Breast epithelium (tissue), 4 donors: ENCODE data around the gene ZNF135. TPM values are rescaled to one million over a fixed set of nuclear protein-coding genes. Genes with fewer than 3 reads are reported as not detected.
A peak's percentile ranks its signal among the peaks of the same experiment; 100 is the strongest.

Experiments
- DNase-seq, 2 donors: peaks; one replicate each; pipeline ENCODE4 v3.0.0-alpha.2; 2019; ENCODE audit warnings: low spot score in 2 of 2
- H3K27ac ChIP-seq, 2 donors: fragments of 200-600 bp; sonication (generic) in 1 of 2; one replicate each; pipeline ENCODE4 v1.5.1; 2016 to 2019; ENCODE audit warnings: mild to moderate bottlenecking in 1 of 2
- H3K27me3 ChIP-seq, 2 donors: fragments of 200-600 bp; sonication (generic) in 1 of 2; one replicate each; pipeline versions ENCODE4 v1.5.1 to v1.6.0; 2017 to 2019; ENCODE audit warnings: control low read depth in 1 of 2, mild to moderate bottlenecking in 1 of 2
- H3K36me3 ChIP-seq: fragments of 200-600 bp; one replicate; pipeline ENCODE4 v1.5.1; 2019
- H3K4me1 ChIP-seq, 2 donors: fragments of 200-600 bp; sonication (generic); one replicate each; pipeline ENCODE4 v1.5.1; 2016 to 2019; ENCODE audit warnings: control low read depth in 1 of 2
- H3K4me3 ChIP-seq, 3 donors: fragments of 200-600 bp; sonication (generic); 1 replicate in 2 of 3; 2 replicates in 1 of 3; pipeline ENCODE4 v1.5.1; 2016 to 2019; ENCODE audit warnings: mild to moderate bottlenecking in 3 of 3, moderate library complexity in 2 of 3
- H3K9me3 ChIP-seq, 2 donors: fragments of 200-600 bp; sonication (generic) in 1 of 2; one replicate each; pipeline ENCODE4 v1.5.1; 2016 to 2019; ENCODE audit warnings: control low read depth in 1 of 2
- POLR2A ChIP-seq: fragments of 450-650 bp; IDR thresholded peaks from one replicate; pipeline ENCODE4 v1.6.1; 2016; ENCODE audit warnings: antibody characterized with exemption, mild to moderate bottlenecking, moderate library complexity
- POLR2AphosphoS5 ChIP-seq, 3 donors: sonication (generic); formaldehyde crosslinking; IDR thresholded peaks; one replicate each; pipeline ENCODE4 v1.6.1; 2017; ENCODE audit warnings: antibody characterized with exemption in 3 of 3
- intact Hi-C: fragments of 100-400 bp; cut with DNase I; formaldehyde crosslinking; loops from one replicate; pipeline ENCODE4 v1.15.1; 2023; ENCODE audit warnings: low total_unique reads
- total RNA-seq, 3 donors: library from RNA; depleted of rRNA; stranded (reverse); fragments of >200 nt; gene quantifications; one replicate each; pipeline ENCODE4 v1.1.0, GENCODE V29; 2016
- TF ChIP-seq, protein P1 (sequence below), 3 donors: fragments of 450-650 bp; IDR thresholded peaks; one replicate each; pipeline ENCODE4 v1.5.1; 2016 to 2017; ENCODE audit warnings: antibody characterized with exemption in 3 of 3, mild to moderate bottlenecking in 3 of 3, moderate library complexity in 3 of 3

The ZNF135 gene
- total RNA-seq, 3 donors from 2014 or later, result 7.5 to 16.2 (median 14.4) TPM

DNA sequence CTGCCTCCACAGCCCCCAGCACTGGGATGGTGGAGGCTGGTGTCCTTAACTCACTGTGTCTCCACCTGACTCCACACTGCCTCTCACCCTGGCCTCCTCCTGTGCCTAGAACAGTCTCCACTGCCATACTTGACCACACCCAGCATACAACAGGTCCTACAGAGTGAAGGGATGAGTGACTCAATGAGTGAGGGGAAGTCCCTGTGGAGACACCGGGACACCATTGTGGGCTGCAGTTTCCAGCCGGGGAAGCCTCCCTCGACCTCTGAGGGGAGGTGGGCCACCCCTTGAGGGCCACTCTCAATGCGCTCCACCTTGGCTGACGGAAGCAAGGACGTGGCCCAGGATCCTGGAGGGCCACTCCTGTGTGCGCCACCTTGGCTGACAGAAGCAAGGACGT is 2.8 kb upstream of the ZNF135 start:
- Histone ChIP-seq H3K27ac (no peak overlapping the region), H3K9me3 (peaks cover 8 to 48% of the 10 kb centered on the region in 2 donors), H3K27me3 (no peaks in the 10 kb centered on the region), H3K4me1 (no peaks in the 10 kb centered on the region), H3K4me3 (no peak overlapping the region), H3K36me3 (no peaks in the 10 kb centered on the region)
- intact Hi-C loops, result no loop called here
- DNase-seq, result no peak
- TF ChIP-seq POLR2AphosphoS5 (IDR thresholded peaks at IDR 0.05) (no peak), POLR2A (no peak)
- TF ChIP-seq, protein P1, sequence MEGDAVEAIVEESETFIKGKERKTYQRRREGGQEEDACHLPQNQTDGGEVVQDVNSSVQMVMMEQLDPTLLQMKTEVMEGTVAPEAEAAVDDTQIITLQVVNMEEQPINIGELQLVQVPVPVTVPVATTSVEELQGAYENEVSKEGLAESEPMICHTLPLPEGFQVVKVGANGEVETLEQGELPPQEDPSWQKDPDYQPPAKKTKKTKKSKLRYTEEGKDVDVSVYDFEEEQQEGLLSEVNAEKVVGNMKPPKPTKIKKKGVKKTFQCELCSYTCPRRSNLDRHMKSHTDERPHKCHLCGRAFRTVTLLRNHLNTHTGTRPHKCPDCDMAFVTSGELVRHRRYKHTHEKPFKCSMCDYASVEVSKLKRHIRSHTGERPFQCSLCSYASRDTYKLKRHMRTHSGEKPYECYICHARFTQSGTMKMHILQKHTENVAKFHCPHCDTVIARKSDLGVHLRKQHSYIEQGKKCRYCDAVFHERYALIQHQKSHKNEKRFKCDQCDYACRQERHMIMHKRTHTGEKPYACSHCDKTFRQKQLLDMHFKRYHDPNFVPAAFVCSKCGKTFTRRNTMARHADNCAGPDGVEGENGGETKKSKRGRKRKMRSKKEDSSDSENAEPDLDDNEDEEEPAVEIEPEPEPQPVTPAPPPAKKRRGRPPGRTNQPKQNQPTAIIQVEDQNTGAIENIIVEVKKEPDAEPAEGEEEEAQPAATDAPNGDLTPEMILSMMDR (IDR thresholded peaks at IDR 0.05), result no peak

DNA sequence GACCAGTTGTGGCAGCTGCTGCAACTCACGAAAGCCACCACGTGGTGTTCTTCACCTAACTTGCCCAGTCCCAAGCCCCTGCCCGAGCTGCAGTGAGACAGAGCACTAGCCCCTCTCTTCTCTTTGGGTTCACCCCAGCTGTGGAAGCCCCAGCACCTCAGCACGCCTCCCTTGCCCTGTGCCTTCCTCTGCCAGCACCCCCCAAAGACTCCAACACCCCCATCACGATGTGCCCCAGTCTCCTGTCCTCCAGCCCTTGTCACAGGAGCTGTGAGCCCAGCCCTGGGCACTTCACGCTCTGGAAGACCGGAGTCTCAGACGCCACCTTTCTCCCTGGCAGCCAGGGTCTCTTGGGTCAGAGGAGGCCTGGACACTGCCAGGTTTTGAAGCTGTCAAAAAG is 2.2 kb upstream of the ZNF135 start:
- H3K27ac ChIP-seq, result no peak overlapping the region
- no peak overlapping the region for H3K4me3 ChIP-seq
- intact Hi-C loops, result no loop called here
- DNase-seq, result no peak
- no peaks in the 10 kb centered on the region for H3K36me3 ChIP-seq
- H3K9me3 ChIP-seq, result peaks cover 9 to 50% of the 10 kb centered on the region in 2 donors
- no peak for TF ChIP-seq POLR2A
- TF ChIP-seq POLR2AphosphoS5 (IDR thresholded peaks at IDR 0.05), result no peak
- TF ChIP-seq, protein P1 (IDR thresholded peaks at IDR 0.05), result no peak
- H3K4me1 ChIP-seq, result no peaks in the 10 kb centered on the region
- H3K27me3 ChIP-seq, result no peaks in the 10 kb centered on the region

DNA sequence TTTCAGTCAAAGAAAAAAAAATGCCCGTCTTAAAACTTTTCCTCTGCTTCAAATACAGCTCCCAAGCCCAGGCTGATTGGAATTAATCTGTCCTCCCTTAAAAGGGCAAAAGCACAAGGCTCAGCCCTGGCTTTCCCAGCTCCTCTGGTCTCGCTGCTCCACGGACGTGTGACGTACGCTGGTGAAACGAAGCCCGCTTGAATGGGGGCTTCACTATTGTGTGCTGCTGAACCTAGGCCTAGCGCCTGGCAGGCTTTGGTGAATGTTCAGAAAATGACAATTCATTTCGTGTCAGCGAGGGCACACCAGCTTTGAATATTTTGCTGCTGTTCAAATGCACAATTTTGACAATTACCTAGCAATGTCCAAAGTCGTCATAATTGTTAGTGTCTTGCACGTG is 615 bp upstream of the ZNF135 start:
- intact Hi-C loops, result no loop called here
- no peak for DNase-seq
- TF ChIP-seq, protein P1 (IDR thresholded peaks at IDR 0.05), result no peak
- TF ChIP-seq POLR2AphosphoS5 (IDR thresholded peaks at IDR 0.05) (no peak), POLR2A (no peak)
- H3K36me3 ChIP-seq, result no peaks in the 10 kb centered on the region
- no peaks in the 10 kb centered on the region for H3K27me3 ChIP-seq
- H3K4me3 ChIP-seq, result peak overlapping the region in 2 of 3 donors; percentile 70 to 94
- peaks cover 24 to 42% of the 10 kb centered on the region in 2 donors for H3K9me3 ChIP-seq
- H3K4me1 ChIP-seq, result no peaks in the 10 kb centered on the region
- peak overlapping the region; percentile 96 to 99 for H3K27ac ChIP-seq

DNA sequence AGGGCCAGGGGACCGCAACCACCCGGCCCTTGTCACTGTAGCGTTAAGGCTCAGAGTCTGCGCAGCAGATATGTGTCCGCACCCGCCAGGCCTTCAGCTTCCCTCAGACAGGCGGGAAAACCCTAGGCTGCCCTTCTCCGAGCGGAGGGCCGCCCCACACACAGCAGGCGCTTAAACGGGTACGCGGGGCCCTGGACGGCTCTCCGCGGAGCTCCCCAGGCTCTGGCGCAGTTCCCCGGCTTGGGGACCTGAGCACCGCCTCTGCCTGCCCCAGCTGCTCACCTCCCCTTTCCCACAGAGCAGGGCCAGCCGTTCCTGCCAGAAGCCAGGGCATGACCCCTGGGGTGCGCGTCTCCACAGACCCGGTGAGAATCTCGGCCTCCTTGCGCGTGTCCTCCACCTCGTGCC is 593 bp downstream of the ZNF135 start:
- Histone ChIP-seq H3K4me1 (no peaks in the 10 kb centered on the region), H3K36me3 (no peaks in the 10 kb centered on the region), H3K27ac (peak overlapping the region; percentile 96 to 99), H3K27me3 (no peaks in the 10 kb centered on the region), H3K9me3 (peaks cover 31 to 37% of the 10 kb centered on the region in 2 donors), H3K4me3 (peak overlapping the region; percentile 47 to 94 (median 70))
- TF ChIP-seq, protein P1 (IDR thresholded peaks at IDR 0.05), result no peak
- no peak for TF ChIP-seq POLR2A
- TF ChIP-seq POLR2AphosphoS5 (IDR thresholded peaks at IDR 0.05), result no peak
- DNase-seq, result no peak
- intact Hi-C loops, result no loop called here

DNA sequence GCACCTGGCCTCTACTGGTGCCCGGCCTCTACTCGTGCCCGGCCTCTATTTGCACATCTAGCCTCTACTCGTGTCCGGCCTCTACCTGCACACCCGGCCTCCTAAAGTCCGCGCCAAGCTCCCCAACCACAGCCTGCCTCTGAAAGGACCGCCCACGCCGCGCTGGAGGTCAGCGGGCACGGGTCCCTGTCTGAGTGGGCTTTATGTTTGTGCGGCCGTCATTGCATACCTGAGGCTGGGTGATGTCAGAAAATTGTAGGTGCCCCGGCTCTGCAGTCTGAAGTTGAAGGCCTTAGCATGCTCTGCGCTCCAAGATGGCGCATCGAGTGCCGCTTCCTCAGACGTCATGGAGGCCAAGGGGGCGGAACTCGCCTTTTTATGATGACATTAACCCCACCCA is 1.1 kb downstream of the ZNF135 start:
- no peaks in the 10 kb centered on the region for H3K36me3 ChIP-seq
- no peak for DNase-seq
- H3K4me1 ChIP-seq, result no peaks in the 10 kb centered on the region
- H3K4me3 ChIP-seq, result peak overlapping the region in 2 of 3 donors; percentile 70 to 94
- no peaks in the 10 kb centered on the region for H3K27me3 ChIP-seq
- intact Hi-C loops, result no loop called here
- H3K27ac ChIP-seq, result no peak overlapping the region
- peaks cover 35 to 37% of the 10 kb centered on the region in 2 donors for H3K9me3 ChIP-seq
- TF ChIP-seq POLR2AphosphoS5 (IDR thresholded peaks at IDR 0.05) (no peak), POLR2A (no peak)
- TF ChIP-seq, protein P1 (IDR thresholded peaks at IDR 0.05), result no peak
